K562 (cell line): ENCODE data around the gene EXTL1. TPM values are rescaled to one million over a fixed set of nuclear protein-coding genes. Genes with fewer than 3 reads are reported as not detected.

Source experiments
- BRD9 ChIP-seq: fragments of 450-650 bp; IDR thresholded peaks from 2 replicates; pipeline ENCODE4 v1.6.1; 2018; ENCODE audit warnings: low read depth; ENCODE audit not compliant: partially characterized antibody
- CGGBP1 ChIP-seq: fragments of 250-450 bp; sonication (Bioruptor Pico); IDR thresholded peaks from 2 replicates; pipeline ENCODE4 v1.9.0; 2021; ENCODE audit warnings: mild to moderate bottlenecking
- ETV5 ChIP-seq: sonication (generic); formaldehyde crosslinking; IDR thresholded peaks from 2 replicates; pipeline ENCODE4 v1.4.0; 2020; ENCODE audit warnings: low read depth, mild to moderate bottlenecking, missing genetic modification reagents
- L3MBTL2 ChIP-seq: fragments of 450-650 bp; IDR thresholded peaks from 2 replicates; pipeline ENCODE4 v1.6.1; 2016; ENCODE audit warnings: mild to moderate bottlenecking, moderate library complexity
- LCOR ChIP-seq: sonication (generic); formaldehyde crosslinking; IDR thresholded peaks from 2 replicates; pipeline ENCODE4 v1.8.0; 2022; ENCODE audit warnings: mild to moderate bottlenecking, missing genetic modification reagents
- MAX ChIP-seq: sonication (generic); formaldehyde crosslinking; IDR thresholded peaks from 2 replicates; pipeline ENCODE4 v1.9.0; 2022; ENCODE audit warnings: mild to moderate bottlenecking, missing genetic modification reagents
- MBD1 ChIP-seq: fragments of 250-450 bp; sonication (Bioruptor Pico); IDR thresholded peaks from 2 replicates; pipeline ENCODE4 v1.8.0; 2022; ENCODE audit warnings: inconsistent platforms
- NCOA6 ChIP-seq: fragments of 450-650 bp; IDR thresholded peaks from 2 replicates; pipeline ENCODE4 v1.6.1; 2017; ENCODE audit warnings: mild to moderate bottlenecking
- NR2C2 ChIP-seq, 2 experiments: fragments of 200-800 bp in 1 of 2; sonication (Bioruptor generic) in 1 of 2; sonication (generic) in 1 of 2; formaldehyde crosslinking in 1 of 2; IDR thresholded peaks; 2 replicates each; pipeline versions ENCODE4 v1.6.1 to v1.8.0; 2016 to 2022; ENCODE audit warnings: mild to moderate bottlenecking in 1 of 2, missing compliant biosample characterization in 1 of 2, missing genetic modification characterization in 1 of 2, missing genetic modification reagents in 1 of 2
- PHF21A ChIP-seq: fragments of 450-650 bp; IDR thresholded peaks from 2 replicates; pipeline ENCODE4 v1.6.1; 2017; ENCODE audit warnings: low read depth, borderline replicate concordance
- PTBP1 ChIP-seq: fragments of 200-400 bp; formaldehyde crosslinking; IDR thresholded peaks from 2 replicates; pipeline ENCODE4 v1.6.1; 2017; ENCODE audit warnings: low read depth, low read length
- RBM25 ChIP-seq: fragments of 200-400 bp; formaldehyde crosslinking; IDR thresholded peaks from 2 replicates; pipeline ENCODE4 v1.6.1; 2018; ENCODE audit warnings: low read length, low read depth, moderate library complexity; ENCODE audit not compliant: severe bottlenecking
- ZBTB26 ChIP-seq: fragments of 450-650 bp; formaldehyde crosslinking; IDR thresholded peaks from 2 replicates; pipeline ENCODE4 v1.4.0; 2022; ENCODE audit warnings: missing genetic modification characterization
- ZBTB7A ChIP-seq: IDR thresholded peaks from 2 replicates; pipeline ENCODE4 v1.6.1; 2011; ENCODE audit warnings: low read depth, mild to moderate bottlenecking, low read length, moderate library complexity, borderline replicate concordance; ENCODE audit not compliant: control insufficient read depth
- ZMIZ1 ChIP-seq, 2 experiments: fragments of 150-350 bp in 1 of 2; IDR thresholded peaks; 2 replicates each; pipeline ENCODE4 v1.6.1; 2012 to 2016; ENCODE audit warnings: low read depth in 2 of 2, low read length in 2 of 2, mild to moderate bottlenecking in 1 of 2, moderate library complexity in 1 of 2
- ZNF282 ChIP-seq: sonication (generic); formaldehyde crosslinking; IDR thresholded peaks from 2 replicates; pipeline ENCODE4 v1.8.1; 2023; ENCODE audit warnings: missing genetic modification reagents
- ZNF507 ChIP-seq: conservative IDR thresholded peaks from 2 replicates; pipeline ENCODE4 v1.6.1; 2017; ENCODE audit warnings: missing genetic modification characterization, missing compliant biosample characterization
- ZNF583 ChIP-seq: fragments of 250-450 bp; sonication (Bioruptor Pico); IDR thresholded peaks from 2 replicates; pipeline ENCODE4 v1.4.0; 2020
- ZSCAN29 ChIP-seq: fragments of 450-650 bp; IDR thresholded peaks from 2 replicates; pipeline ENCODE4 v1.6.1; 2017
- polyA plus RNA-seq, 8 experiments: library from polyadenylated mRNA; depleted of rRNA in 4 of 8; stranded (reverse) in 5 of 8; unstranded in 3 of 8; fragments of >200 nt; fragmentation: Nextera tagmentation in 2 of 8; fragmentation: Illumina TruSeq in 1 of 8; extraction: Ambion mirVana in 2 of 8; extraction: Trizol in 1 of 8; gene quantifications; 2 replicates each; pipeline versions ENCODE4 v1.2.1 to v1.2.3, GENCODE V29; 2011 to 2014; ENCODE audit warnings: inconsistent platforms in 1 of 8, missing spikeins in 1 of 8
- total RNA-seq, 7 experiments: library from RNA; depleted of rRNA in 6 of 7; stranded (reverse); fragments of >200 nt in 6 of 7; fragmentation: Illumina TruSeq in 2 of 7; extraction: Trizol in 2 of 7; gene quantifications; 2 replicates each; pipeline versions ENCODE4 v1.2.1 to v1.2.3, GENCODE V29; 2011 to 2021; ENCODE audit warnings: low replicate concordance in 1 of 7

EXTL1 gene
- total and polyA plus RNA-seq, 9 of the 15 experiments (the other 6 are each of a cell fraction or from before 2014, with no cell fraction given) = 0.04 to 0.23 (median 0.08) TPM; not detected in 3

- no peak for TF ChIP-seq ZSCAN29
- TF ChIP-seq NR2C2 (CRISPR knock-in tag; IDR thresholded peaks at IDR 0.05) = peak; percentile 64; the same call in 1 of the 2 replicates
- 0 out of 2 replicates have a peak, but pooled peaks have one; percentile 31 for TF ChIP-seq NR2C2 (tag; IDR thresholded peaks at IDR 0.05)
- no peak for TF ChIP-seq NCOA6
- no peak for TF ChIP-seq MBD1 (CRISPR knock-in tag)
- no peak for TF ChIP-seq ZNF507 (tag)
- peak; percentile 76 for TF ChIP-seq CGGBP1 (CRISPR knock-in tag)
- no peak for TF ChIP-seq PTBP1
- peak; percentile 46 for TF ChIP-seq BRD9
- TF ChIP-seq ZNF282 (CRISPR knock-in tag) = peak; percentile 91; the same call in 1 of the 2 replicates
- TF ChIP-seq LCOR (CRISPR knock-in tag) = peak; percentile 57; the same call in 1 of the 2 replicates
- peak; percentile 96 for TF ChIP-seq L3MBTL2
- peak; percentile 86 for TF ChIP-seq RBM25
- TF ChIP-seq ZMIZ1 (IDR thresholded peaks at IDR 0.05; ENCODE audit: low read depth in 2 of 2, low read length in 2 of 2) = no peak; a peak in 1 of 4 replicates
- peak; percentile 99 for TF ChIP-seq ZBTB7A
- TF ChIP-seq MAX (CRISPR knock-in tag) = peak; percentile 96
- TF ChIP-seq ZNF583 (CRISPR knock-in tag) = no peak
- TF ChIP-seq ZBTB26 = no peak
- peak; percentile 71 for TF ChIP-seq PHF21A
- TF ChIP-seq ETV5 = peak; percentile 76; the same call in 1 of the 2 replicates
These were observed 13.8 kb downstream of the EXTL1 start (continued) for GRCh38 chr1:26035203-26035958.
